GM12878 (cell line): Measurements from ENCODE around the gene MCM3AP. TPM values are rescaled to one million over a fixed set of nuclear protein-coding genes. Genes with fewer than 3 reads are reported as not detected.

Experiments used
- ESRRA ChIP-seq: IDR thresholded peaks from 2 replicates; pipeline ENCODE4 v1.6.1; 2012; ENCODE audit warnings: mild to moderate bottlenecking, low read length, improper control_type of control experiment
- MYC ChIP-seq: IDR thresholded peaks from 2 replicates; pipeline ENCODE4 v1.6.1; 2011; ENCODE audit warnings: mild to moderate bottlenecking, low read length, moderate library complexity, inconsistent platforms; ENCODE audit not compliant: insufficient read depth, insufficient replicate concordance, insufficient read length, severe bottlenecking
- RUNX3 ChIP-seq: IDR thresholded peaks from 2 replicates; pipeline ENCODE4 v1.6.1; 2012; ENCODE audit warnings: low read length, inconsistent platforms
- SP1 ChIP-seq: IDR thresholded peaks from one replicate; pipeline ENCODE4 v1.6.1; 2011; ENCODE audit warnings: low read depth, low read length
- polyA plus RNA-seq, 11 experiments: library from polyadenylated mRNA; depleted of rRNA in 4 of 11; unstranded in 6 of 11; stranded (reverse) in 5 of 11; fragments of >200 nt; fragmentation: Nextera tagmentation in 4 of 11; fragmentation: Illumina TruSeq in 1 of 11; extraction: Ambion mirVana in 4 of 11; extraction: Trizol in 1 of 11; gene quantifications; 1 replicate in 1 of 11; 2 replicates in 10 of 11; pipeline versions ENCODE4 v1.2.1 to v1.2.3, GENCODE V29; 2011 to 2016; ENCODE audit warnings: inconsistent platforms in 2 of 11, missing spikeins in 2 of 11, low read depth in 1 of 11
- total RNA-seq, 4 experiments: library from RNA; depleted of rRNA in 3 of 4; stranded (reverse); fragments of >200 nt in 3 of 4; fragmentation: Illumina TruSeq in 1 of 4; extraction: Trizol in 1 of 4; gene quantifications; 2 replicates each; pipeline versions ENCODE4 v1.2.1 to v1.2.3, GENCODE V29; 2013 to 2021
- TF ChIP-seq, protein P1 (sequence below): fragments of 450-650 bp; IDR thresholded peaks from 2 replicates; pipeline ENCODE4 v1.6.1; 2016; ENCODE audit warnings: mild to moderate bottlenecking
- TF ChIP-seq, protein P2 (sequence below): fragments of 150-350 bp; IDR thresholded peaks from 2 replicates; pipeline ENCODE4 v1.6.1; 2016; ENCODE audit warnings: low read depth, low read length

Gene MCM3AP
- total and polyA plus RNA-seq, 10 of the 15 experiments (the other 5 are each of a cell fraction or from before 2014, with no cell fraction given) = 6.1 to 95.7 (median 47.0) TPM

DNA sequence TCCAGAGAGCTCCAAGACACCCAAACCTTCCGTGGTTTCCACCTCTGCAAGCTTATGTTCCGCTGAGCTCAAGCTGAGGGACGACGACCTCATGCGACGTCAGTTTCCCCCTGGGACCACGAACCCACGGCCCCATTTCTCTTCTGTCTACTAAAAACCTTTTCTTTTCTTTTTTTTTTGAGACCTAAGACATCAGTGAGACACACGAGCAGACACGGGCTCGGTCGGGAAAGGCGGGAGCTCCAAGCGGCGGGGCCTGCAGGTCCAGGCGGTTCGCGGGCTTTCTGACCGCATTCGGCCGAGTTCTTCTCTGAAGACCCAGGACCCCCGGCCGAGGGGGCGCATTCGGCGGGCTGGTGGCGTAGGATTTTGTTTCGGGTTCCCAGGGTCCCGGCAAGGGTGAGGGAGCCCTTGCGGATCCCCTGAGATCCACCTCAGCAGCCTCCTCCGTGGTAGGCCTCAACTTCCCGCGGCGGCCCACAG, 37.9 kb upstream of the MCM3AP start (continued):
- TF ChIP-seq RUNX3 = peak; percentile 37; the same call in 1 of the 2 replicates
- TF ChIP-seq, protein P1, sequence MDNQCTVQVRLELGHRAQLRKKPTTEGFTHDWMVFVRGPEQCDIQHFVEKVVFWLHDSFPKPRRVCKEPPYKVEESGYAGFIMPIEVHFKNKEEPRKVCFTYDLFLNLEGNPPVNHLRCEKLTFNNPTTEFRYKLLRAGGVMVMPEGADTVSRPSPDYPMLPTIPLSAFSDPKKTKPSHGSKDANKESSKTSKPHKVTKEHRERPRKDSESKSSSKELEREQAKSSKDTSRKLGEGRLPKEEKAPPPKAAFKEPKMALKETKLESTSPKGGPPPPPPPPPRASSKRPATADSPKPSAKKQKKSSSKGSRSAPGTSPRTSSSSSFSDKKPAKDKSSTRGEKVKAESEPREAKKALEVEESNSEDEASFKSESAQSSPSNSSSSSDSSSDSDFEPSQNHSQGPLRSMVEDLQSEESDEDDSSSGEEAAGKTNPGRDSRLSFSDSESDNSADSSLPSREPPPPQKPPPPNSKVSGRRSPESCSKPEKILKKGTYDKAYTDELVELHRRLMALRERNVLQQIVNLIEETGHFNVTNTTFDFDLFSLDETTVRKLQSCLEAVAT = no peak
- TF ChIP-seq SP1 = no peak
- no peak for TF ChIP-seq ESRRA
- TF ChIP-seq MYC = no peak
- TF ChIP-seq, protein P2, sequence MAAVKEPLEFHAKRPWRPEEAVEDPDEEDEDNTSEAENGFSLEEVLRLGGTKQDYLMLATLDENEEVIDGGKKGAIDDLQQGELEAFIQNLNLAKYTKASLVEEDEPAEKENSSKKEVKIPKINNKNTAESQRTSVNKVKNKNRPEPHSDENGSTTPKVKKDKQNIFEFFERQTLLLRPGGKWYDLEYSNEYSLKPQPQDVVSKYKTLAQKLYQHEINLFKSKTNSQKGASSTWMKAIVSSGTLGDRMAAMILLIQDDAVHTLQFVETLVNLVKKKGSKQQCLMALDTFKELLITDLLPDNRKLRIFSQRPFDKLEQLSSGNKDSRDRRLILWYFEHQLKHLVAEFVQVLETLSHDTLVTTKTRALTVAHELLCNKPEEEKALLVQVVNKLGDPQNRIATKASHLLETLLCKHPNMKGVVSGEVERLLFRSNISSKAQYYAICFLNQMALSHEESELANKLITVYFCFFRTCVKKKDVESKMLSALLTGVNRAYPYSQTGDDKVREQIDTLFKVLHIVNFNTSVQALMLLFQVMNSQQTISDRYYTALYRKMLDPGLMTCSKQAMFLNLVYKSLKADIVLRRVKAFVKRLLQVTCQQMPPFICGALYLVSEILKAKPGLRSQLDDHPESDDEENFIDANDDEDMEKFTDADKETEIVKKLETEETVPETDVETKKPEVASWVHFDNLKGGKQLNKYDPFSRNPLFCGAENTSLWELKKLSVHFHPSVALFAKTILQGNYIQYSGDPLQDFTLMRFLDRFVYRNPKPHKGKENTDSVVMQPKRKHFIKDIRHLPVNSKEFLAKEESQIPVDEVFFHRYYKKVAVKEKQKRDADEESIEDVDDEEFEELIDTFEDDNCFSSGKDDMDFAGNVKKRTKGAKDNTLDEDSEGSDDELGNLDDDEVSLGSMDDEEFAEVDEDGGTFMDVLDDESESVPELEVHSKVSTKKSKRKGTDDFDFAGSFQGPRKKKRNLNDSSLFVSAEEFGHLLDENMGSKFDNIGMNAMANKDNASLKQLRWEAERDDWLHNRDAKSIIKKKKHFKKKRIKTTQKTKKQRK = no peak
